ENCODE results near the gene PDIA6.

DNA sequence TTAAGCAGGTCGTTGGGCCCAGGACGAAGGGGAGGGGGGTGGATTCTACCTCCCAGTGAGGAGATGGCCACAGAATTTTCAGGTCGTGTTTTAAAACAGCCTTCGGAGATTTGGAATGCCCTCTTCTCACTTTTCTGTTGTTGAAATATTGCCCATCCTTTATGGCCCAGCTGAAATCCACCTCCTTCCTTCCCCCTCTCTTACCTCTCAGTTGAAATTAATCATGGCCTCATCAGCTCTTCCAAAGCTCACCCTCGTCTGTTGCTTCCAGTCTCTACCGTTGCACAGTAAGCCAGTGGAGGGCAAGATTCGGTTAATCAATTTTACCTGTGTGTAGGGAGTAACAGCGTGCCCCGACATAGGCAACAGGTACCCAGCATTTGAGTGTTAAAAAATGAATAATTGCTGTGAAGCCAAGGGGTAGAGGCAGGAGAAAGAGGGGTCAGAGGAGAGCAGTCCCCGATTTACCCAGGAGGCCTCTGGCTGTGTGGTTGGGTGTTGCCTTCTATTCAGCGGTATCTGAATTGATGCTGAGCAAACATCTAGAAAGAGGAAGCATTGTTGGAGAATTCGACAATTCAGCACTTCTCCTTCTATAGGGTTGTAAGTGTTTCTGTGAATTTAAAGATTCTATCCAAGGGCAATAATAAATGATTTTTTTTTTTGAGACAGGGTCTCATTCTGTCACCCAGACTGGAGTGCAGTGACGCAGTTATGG lies 8.6 kb upstream of the PDIA6 start:
- TF ChIP-seq GATA2 (IDR thresholded peaks at IDR 0.05; ENCODE audit: low read depth, low read length) (no peak), GATA3 (IDR thresholded peaks at IDR 0.05; ENCODE audit: low read depth, low read length) (no peak)

Data from SH-SY5Y (cell line).